Measurements from ENCODE around the gene ORM1. TPM values are rescaled to one million over a fixed set of nuclear protein-coding genes. Genes with fewer than 3 reads are reported as not detected.

Gene ORM1
- total and polyA plus RNA-seq, 4 donors: 22.4 to 1,249 (median 184) TPM

GRCh38 chr9:114336699-114337395 is 13.9 kb downstream of the ORM1 start:
- Histone ChIP-seq H3K9ac (ENCODE audit: insufficient read depth in 1 of 2, low read length in 2 of 2) (no peak overlapping the region), H3K27me3 (ENCODE audit: control insufficient read depth in 3 of 3, insufficient read depth in 3 of 3, low read length in 2 of 3) (no peaks in the 10 kb centered on the region), H3K9me3 (ENCODE audit: control insufficient read depth in 4 of 4, insufficient read depth in 3 of 4, low read length in 3 of 4) (no peaks in the 10 kb centered on the region), H3K36me3 (ENCODE audit: control insufficient read depth in 4 of 4, insufficient read depth in 4 of 4, low read length in 4 of 4) (peaks cover 0 to 55% (median 33%) of the 10 kb centered on the region in 4 donors), H3K4me1 (ENCODE audit: control insufficient read depth in 5 of 5, insufficient read depth in 5 of 5, low read length in 5 of 5) (no peaks in the 10 kb centered on the region), H3K27ac (ENCODE audit: low read depth in 1 of 2, low read length in 1 of 2) (no peak overlapping the region), H3K4me3 (no peak overlapping the region)
- 91 to 94% methylated on average over 23 of the region's 23 CpGs for WGBS, 2 donors
- no peak for TF ChIP-seq CTCF (IDR thresholded peaks at IDR 0.05; ENCODE audit: control extremely low read depth, extremely low read depth)
- ATAC-seq (ENCODE audit: insufficient read depth, low FRiP score) (no peak), DNase-seq (no peak)

- Histone ChIP-seq H3K36me3 (ENCODE audit: control insufficient read depth in 4 of 4, insufficient read depth in 4 of 4, low read length in 4 of 4) (peaks cover 0 to 67% (median 41%) of the 10 kb centered on the region in 4 donors), H3K4me1 (ENCODE audit: control insufficient read depth in 5 of 5, insufficient read depth in 5 of 5, low read length in 5 of 5) (no peaks in the 10 kb centered on the region), H3K27ac (ENCODE audit: low read depth in 1 of 2, low read length in 1 of 2) (no peak overlapping the region), H3K4me3 (no peak overlapping the region), H3K9me3 (ENCODE audit: control insufficient read depth in 4 of 4, insufficient read depth in 3 of 4, low read length in 3 of 4) (no peaks in the 10 kb centered on the region), H3K27me3 (ENCODE audit: control insufficient read depth in 3 of 3, insufficient read depth in 3 of 3, low read length in 2 of 3) (no peaks in the 10 kb centered on the region), H3K9ac (ENCODE audit: insufficient read depth in 1 of 2, low read length in 2 of 2) (no peak overlapping the region)
- WGBS, 2 donors: 83 to 88% methylated on average over 2 of the region's 2 CpGs
- no peak for DNase-seq
- no peak for TF ChIP-seq CTCF (IDR thresholded peaks at IDR 0.05; ENCODE audit: control extremely low read depth, extremely low read depth)
- ATAC-seq (ENCODE audit: insufficient read depth, low FRiP score): no peak
Observed at GRCh38 chr9:114338187-114338586, 15.3 kb downstream of the ORM1 start.

GRCh38 chr9:114339130-114339908 is 16.4 kb downstream of the ORM1 start:
- no peak overlapping the region for H3K4me3 ChIP-seq
- H3K4me1 ChIP-seq (ENCODE audit: control insufficient read depth in 5 of 5, insufficient read depth in 5 of 5, low read length in 5 of 5): no peaks in the 10 kb centered on the region
- 85 to 86% methylated on average over 16 of the region's 16 CpGs for WGBS, 2 donors
- H3K27me3 ChIP-seq (ENCODE audit: control insufficient read depth in 3 of 3, insufficient read depth in 3 of 3, low read length in 2 of 3): no peaks in the 10 kb centered on the region
- no peaks in the 10 kb centered on the region for H3K9me3 ChIP-seq (ENCODE audit: control insufficient read depth in 4 of 4, insufficient read depth in 3 of 4, low read length in 3 of 4)
- H3K27ac ChIP-seq (ENCODE audit: low read depth in 1 of 2, low read length in 1 of 2): no peak overlapping the region
- DNase-seq (peak in 2 of 3 donors; percentile 23 to 30), ATAC-seq (ENCODE audit: insufficient read depth, low FRiP score) (no peak)
- TF ChIP-seq CTCF (IDR thresholded peaks at IDR 0.05; ENCODE audit: control extremely low read depth, extremely low read depth): peak; percentile 34
- H3K9ac ChIP-seq (ENCODE audit: insufficient read depth in 1 of 2, low read length in 2 of 2): no peak overlapping the region
- peaks cover 0 to 77% (median 46%) of the 10 kb centered on the region in 4 donors for H3K36me3 ChIP-seq (ENCODE audit: control insufficient read depth in 4 of 4, insufficient read depth in 4 of 4, low read length in 4 of 4)
